ENCODE data around the gene CCDC178. TPM values are rescaled to one million over a fixed set of nuclear protein-coding genes. Genes with fewer than 3 reads are reported as not detected.

Gene CCDC178
- polyA plus RNA-seq, 1 donor from 2014 or later = not detected

GRCh38 chr18:33275843-33276242 is 164.7 kb downstream of the CCDC178 start:
- Histone ChIP-seq H3K27me3 (ENCODE audit: insufficient read depth, low read depth, low read length) (no peaks in the 10 kb centered on the region), H2AFZ (ENCODE audit: low read depth, low read length) (no peak overlapping the region), H3F3A (ENCODE audit: insufficient read depth, low read length, poor library complexity, severe bottlenecking) (no peaks in the 10 kb centered on the region), H3K79me2 (replicated peaks; ENCODE audit: insufficient read depth, low read length) (no peaks in the 10 kb centered on the region), H3K4me3 (ENCODE audit: low read length) (no peak overlapping the region), H3K9me2 (ENCODE audit: insufficient read depth, low read length) (no peaks in the 10 kb centered on the region), H3K9ac (ENCODE audit: low read length) (no peak overlapping the region), H3K4me2 (ENCODE audit: low read length) (no peak overlapping the region), H3K9me3 (ENCODE audit: low read length) (no peaks in the 10 kb centered on the region), H3K36me3 (ENCODE audit: insufficient read depth, low read length) (no peaks in the 10 kb centered on the region), H4K20me1 (ENCODE audit: insufficient read depth) (no peaks in the 10 kb centered on the region), H3K27ac (ENCODE audit: low read length) (no peak overlapping the region)
- TF ChIP-seq EZH2 (IDR thresholded peaks at IDR 0.05; ENCODE audit: borderline replicate concordance, insufficient read depth, low read length, poor library complexity, severe bottlenecking) (no peak), RAD21 (conservative IDR thresholded peaks at IDR 0.05) (no peak), POLR2AphosphoS5 (IDR thresholded peaks at IDR 0.05) (no peak), MXI1 (conservative IDR thresholded peaks at IDR 0.05; ENCODE audit: poor library complexity, severe bottlenecking) (no peak), TAF1 (IDR thresholded peaks at IDR 0.05; ENCODE audit: low read depth) (no peak)
- TF ChIP-seq, protein P1, sequence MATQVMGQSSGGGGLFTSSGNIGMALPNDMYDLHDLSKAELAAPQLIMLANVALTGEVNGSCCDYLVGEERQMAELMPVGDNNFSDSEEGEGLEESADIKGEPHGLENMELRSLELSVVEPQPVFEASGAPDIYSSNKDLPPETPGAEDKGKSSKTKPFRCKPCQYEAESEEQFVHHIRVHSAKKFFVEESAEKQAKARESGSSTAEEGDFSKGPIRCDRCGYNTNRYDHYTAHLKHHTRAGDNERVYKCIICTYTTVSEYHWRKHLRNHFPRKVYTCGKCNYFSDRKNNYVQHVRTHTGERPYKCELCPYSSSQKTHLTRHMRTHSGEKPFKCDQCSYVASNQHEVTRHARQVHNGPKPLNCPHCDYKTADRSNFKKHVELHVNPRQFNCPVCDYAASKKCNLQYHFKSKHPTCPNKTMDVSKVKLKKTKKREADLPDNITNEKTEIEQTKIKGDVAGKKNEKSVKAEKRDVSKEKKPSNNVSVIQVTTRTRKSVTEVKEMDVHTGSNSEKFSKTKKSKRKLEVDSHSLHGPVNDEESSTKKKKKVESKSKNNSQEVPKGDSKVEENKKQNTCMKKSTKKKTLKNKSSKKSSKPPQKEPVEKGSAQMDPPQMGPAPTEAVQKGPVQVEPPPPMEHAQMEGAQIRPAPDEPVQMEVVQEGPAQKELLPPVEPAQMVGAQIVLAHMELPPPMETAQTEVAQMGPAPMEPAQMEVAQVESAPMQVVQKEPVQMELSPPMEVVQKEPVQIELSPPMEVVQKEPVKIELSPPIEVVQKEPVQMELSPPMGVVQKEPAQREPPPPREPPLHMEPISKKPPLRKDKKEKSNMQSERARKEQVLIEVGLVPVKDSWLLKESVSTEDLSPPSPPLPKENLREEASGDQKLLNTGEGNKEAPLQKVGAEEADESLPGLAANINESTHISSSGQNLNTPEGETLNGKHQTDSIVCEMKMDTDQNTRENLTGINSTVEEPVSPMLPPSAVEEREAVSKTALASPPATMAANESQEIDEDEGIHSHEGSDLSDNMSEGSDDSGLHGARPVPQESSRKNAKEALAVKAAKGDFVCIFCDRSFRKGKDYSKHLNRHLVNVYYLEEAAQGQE (IDR thresholded peaks at IDR 0.05; ENCODE audit: borderline replicate concordance) = no peak

GRCh38 chr18:33270297-33270696 is 170.2 kb downstream of the CCDC178 start:
- TF ChIP-seq, protein P1 (IDR thresholded peaks at IDR 0.05; ENCODE audit: borderline replicate concordance) = peak; percentile 44
- TF ChIP-seq POLR2AphosphoS5 (IDR thresholded peaks at IDR 0.05) = peak; percentile 92
- TF ChIP-seq EP300 (conservative IDR thresholded peaks at IDR 0.05; ENCODE audit: poor library complexity, severe bottlenecking) = peak; percentile 99
- TF ChIP-seq RAD21 (conservative IDR thresholded peaks at IDR 0.05) = no peak
- Histone ChIP-seq H3K9me3 (ENCODE audit: low read length) (no peaks in the 10 kb centered on the region), H3K9me2 (ENCODE audit: insufficient read depth, low read length) (no peaks in the 10 kb centered on the region), H3K9ac (ENCODE audit: low read length) (no peak overlapping the region), H3K27ac (ENCODE audit: low read length) (no peak overlapping the region), H3K27me3 (ENCODE audit: insufficient read depth, low read depth, low read length) (no peaks in the 10 kb centered on the region), H3K36me3 (ENCODE audit: insufficient read depth, low read length) (no peaks in the 10 kb centered on the region), H2AFZ (ENCODE audit: low read depth, low read length) (no peak overlapping the region), H4K20me1 (ENCODE audit: insufficient read depth) (no peaks in the 10 kb centered on the region), H3K4me2 (ENCODE audit: low read length) (no peak overlapping the region), H3F3A (ENCODE audit: insufficient read depth, low read length, poor library complexity, severe bottlenecking) (no peaks in the 10 kb centered on the region), H3K79me2 (replicated peaks; ENCODE audit: insufficient read depth, low read length) (no peaks in the 10 kb centered on the region), H3K4me3 (ENCODE audit: low read length) (no peak overlapping the region)
